WTC11 (cell line): Measurements from ENCODE around the gene MORN2. TPM values are rescaled to one million over a fixed set of nuclear protein-coding genes. Genes with fewer than 3 reads are reported as not detected.

Experiments
- ATAC-seq: fragments of 200-7000 bp; cut with Tn5 transposase; 2 replicates; pipeline ENCODE4 v1.10.0; 2021; ENCODE audit warnings: mild to moderate bottlenecking, moderate library complexity
- CTCF ChIA-PET: fragments of 300-600 bp; sonication (Branson Sonifier 250); formaldehyde crosslinking; loops from one replicate; lab custom pipeline; 2021; ENCODE audit warnings: antibody characterized with exemption; lab: Charles Lee
- POLR2A ChIA-PET: fragments of 350-600 bp; sonication (Branson Sonifier 250); formaldehyde crosslinking; loops from one replicate; lab custom pipeline; 2021; ENCODE audit warnings: antibody characterized with exemption; lab: Charles Lee
- DNase-seq: peaks from one replicate; pipeline ENCODE4 v3.0.0; 2021; ENCODE audit warnings: low spot score
- H3K27ac Mint-ChIP-seq: 2 replicates; pipeline ENCODE4 v1.8.0; 2021; ENCODE audit warnings: mixed read lengths
- H3K27me3 Mint-ChIP-seq: 2 replicates; pipeline ENCODE4 v1.8.0; 2021; ENCODE audit warnings: low read depth, mild to moderate bottlenecking, moderate library complexity, mixed read lengths
- H3K36me3 Mint-ChIP-seq: 2 replicates; pipeline ENCODE4 v1.8.0; 2021; ENCODE audit warnings: mixed read lengths
- H3K4me1 Mint-ChIP-seq: 2 replicates; pipeline ENCODE4 v1.8.0; 2022; ENCODE audit warnings: mixed read lengths
- H3K4me3 Mint-ChIP-seq: 2 replicates; pipeline ENCODE4 v1.8.0; 2021; ENCODE audit warnings: mild to moderate bottlenecking, moderate library complexity, mixed read lengths
- H3K9me3 Mint-ChIP-seq: 2 replicates; pipeline ENCODE4 v1.8.0; 2021; ENCODE audit warnings: mixed read lengths
- ATF6 ChIP-seq: sonication (generic); formaldehyde crosslinking; IDR thresholded peaks from 2 replicates; pipeline ENCODE4 v1.8.1; 2023; ENCODE audit warnings: mild to moderate bottlenecking, missing genetic modification reagents
- CREB1 ChIP-seq: sonication (generic); formaldehyde crosslinking; IDR thresholded peaks from 2 replicates; pipeline ENCODE4 v1.8.0; 2023; ENCODE audit warnings: mild to moderate bottlenecking, missing genetic modification reagents
- E2F1 ChIP-seq: sonication (generic); formaldehyde crosslinking; IDR thresholded peaks from 2 replicates; pipeline ENCODE4 v1.8.0; 2022; ENCODE audit warnings: mild to moderate bottlenecking, missing genetic modification reagents
- EMX1 ChIP-seq: fragments of 250-450 bp; sonication (Bioruptor Pico); IDR thresholded peaks from 2 replicates; pipeline ENCODE4 v1.8.0; 2021; ENCODE audit warnings: mild to moderate bottlenecking
- FOXP4 ChIP-seq: sonication (generic); formaldehyde crosslinking; IDR thresholded peaks from 2 replicates; pipeline ENCODE4 v1.8.0; 2022; ENCODE audit warnings: mild to moderate bottlenecking, missing genetic modification reagents
- JUN ChIP-seq: sonication (generic); formaldehyde crosslinking; IDR thresholded peaks from 2 replicates; pipeline ENCODE4 v1.8.0; 2023; ENCODE audit warnings: mild to moderate bottlenecking, missing genetic modification reagents
- MYBL2 ChIP-seq: sonication (generic); formaldehyde crosslinking; IDR thresholded peaks from 2 replicates; pipeline ENCODE4 v1.8.1; 2023; ENCODE audit warnings: mild to moderate bottlenecking, moderate library complexity, missing genetic modification reagents
- NR2C2 ChIP-seq: sonication (generic); formaldehyde crosslinking; IDR thresholded peaks from 2 replicates; pipeline ENCODE4 v1.8.0; 2022; ENCODE audit warnings: mild to moderate bottlenecking, missing genetic modification reagents
- RELA ChIP-seq: sonication (generic); formaldehyde crosslinking; IDR thresholded peaks from 2 replicates; pipeline ENCODE4 v1.8.1; 2022; ENCODE audit warnings: missing genetic modification reagents, mild to moderate bottlenecking, borderline replicate concordance
- RORB ChIP-seq: fragments of 250-450 bp; sonication (Bioruptor Pico); IDR thresholded peaks from 2 replicates; pipeline ENCODE4 v1.9.0; 2021; ENCODE audit warnings: mild to moderate bottlenecking
- SMAD4 ChIP-seq: sonication (generic); formaldehyde crosslinking; IDR thresholded peaks from 2 replicates; pipeline ENCODE4 v1.8.0; 2022; ENCODE audit warnings: mild to moderate bottlenecking, missing genetic modification reagents
- ZNF263 ChIP-seq: sonication (generic); formaldehyde crosslinking; IDR thresholded peaks from 2 replicates; pipeline ENCODE4 v1.8.1; 2022; ENCODE audit warnings: low read depth, mild to moderate bottlenecking, moderate library complexity, missing genetic modification reagents
- ZNF425 ChIP-seq: fragments of 250-450 bp; sonication (Bioruptor Pico); conservative IDR thresholded peaks from 2 replicates; pipeline ENCODE4 v1.9.0; 2021; ENCODE audit warnings: mild to moderate bottlenecking
- ZNF671 ChIP-seq: fragments of 250-450 bp; sonication (Bioruptor Pico); IDR thresholded peaks from 2 replicates; pipeline ENCODE4 v1.8.0; 2021; ENCODE audit warnings: mild to moderate bottlenecking
- ZSCAN18 ChIP-seq: fragments of 250-450 bp; sonication (Bioruptor Pico); IDR thresholded peaks from 2 replicates; pipeline ENCODE4 v2.1.2; 2022; ENCODE audit warnings: mild to moderate bottlenecking, moderate library complexity
- total RNA-seq: library from RNA; stranded (reverse); gene quantifications from 3 replicates; pipeline ENCODE4 v1.2.3, GENCODE V29; 2021
- TF ChIP-seq, protein P1 (sequence below): fragments of 200-600 bp; IDR thresholded peaks from 2 replicates; pipeline ENCODE4 v1.8.0; 2022; ENCODE audit warnings: antibody characterized with exemption

The MORN2 gene
- total RNA-seq, 1 experiment from 2014 or later, result 5.9 TPM

GRCh38 chr2:38850045-38850444 lies 25.7 kb upstream of the MORN2 start:
- H3K36me3 Mint-ChIP-seq, result peaks cover 37% of the 10 kb centered on the region
- H3K4me1 Mint-ChIP-seq, result no peaks in the 10 kb centered on the region
- no peak for DNase-seq
- no peak for ATAC-seq
- H3K9me3 Mint-ChIP-seq, result no peaks in the 10 kb centered on the region; the same call in 1 of the 2 replicates
- TF ChIP-seq JUN (no peak), FOXP4 (no peak), SMAD4 (CRISPR knock-in tag) (no peak), NR2C2 (CRISPR knock-in tag) (no peak), RORB (CRISPR knock-in tag) (no peak), ZNF671 (CRISPR knock-in tag) (no peak), CREB1 (CRISPR knock-in tag) (no peak)
- no peak overlapping the region for H3K27ac Mint-ChIP-seq
- H3K4me3 Mint-ChIP-seq, result no peak overlapping the region
- no peaks in the 10 kb centered on the region for H3K27me3 Mint-ChIP-seq
- ChIA-PET POLR2A (no interaction called here), CTCF (interaction anchor here (1.0 kb wide), 1 partner anchor 97 kb away, joined by 3 read pairs; no protein-coding TSS in a partner anchor)

GRCh38 chr2:38856165-38856564 lies 19.6 kb upstream of the MORN2 start:
- no peak for TF ChIP-seq ZNF425 (CRISPR knock-in tag)
- no peak for TF ChIP-seq ZNF263 (CRISPR knock-in tag)
- no peak for TF ChIP-seq RELA
- TF ChIP-seq EMX1 (CRISPR knock-in tag), result no peak
- TF ChIP-seq, protein P1, sequence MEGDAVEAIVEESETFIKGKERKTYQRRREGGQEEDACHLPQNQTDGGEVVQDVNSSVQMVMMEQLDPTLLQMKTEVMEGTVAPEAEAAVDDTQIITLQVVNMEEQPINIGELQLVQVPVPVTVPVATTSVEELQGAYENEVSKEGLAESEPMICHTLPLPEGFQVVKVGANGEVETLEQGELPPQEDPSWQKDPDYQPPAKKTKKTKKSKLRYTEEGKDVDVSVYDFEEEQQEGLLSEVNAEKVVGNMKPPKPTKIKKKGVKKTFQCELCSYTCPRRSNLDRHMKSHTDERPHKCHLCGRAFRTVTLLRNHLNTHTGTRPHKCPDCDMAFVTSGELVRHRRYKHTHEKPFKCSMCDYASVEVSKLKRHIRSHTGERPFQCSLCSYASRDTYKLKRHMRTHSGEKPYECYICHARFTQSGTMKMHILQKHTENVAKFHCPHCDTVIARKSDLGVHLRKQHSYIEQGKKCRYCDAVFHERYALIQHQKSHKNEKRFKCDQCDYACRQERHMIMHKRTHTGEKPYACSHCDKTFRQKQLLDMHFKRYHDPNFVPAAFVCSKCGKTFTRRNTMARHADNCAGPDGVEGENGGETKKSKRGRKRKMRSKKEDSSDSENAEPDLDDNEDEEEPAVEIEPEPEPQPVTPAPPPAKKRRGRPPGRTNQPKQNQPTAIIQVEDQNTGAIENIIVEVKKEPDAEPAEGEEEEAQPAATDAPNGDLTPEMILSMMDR, result no peak
- no peak for TF ChIP-seq MYBL2
- TF ChIP-seq ATF6, result no peak
- no peak for TF ChIP-seq ZSCAN18 (CRISPR knock-in tag)
- TF ChIP-seq E2F1 (CRISPR knock-in tag), result no peak
- Mint-ChIP-seq H3K27ac (no peak overlapping the region), H3K4me1 (no peaks in the 10 kb centered on the region), H3K27me3 (no peaks in the 10 kb centered on the region), H3K36me3 (peaks cover 47% of the 10 kb centered on the region), H3K9me3 (no peaks in the 10 kb centered on the region; the same call in 1 of the 2 replicates), H3K4me3 (no peak overlapping the region)
- POLR2A ChIA-PET, result interaction anchor here (0.7 kb wide), 1 partner anchor 11 kb away, joined by 5 read pairs; no protein-coding TSS in a partner anchor
- DNase-seq (no peak), ATAC-seq (no peak)
- CTCF ChIA-PET, result no interaction called here
